GM12891 (cell line): Measurements from ENCODE around the gene FLCN.

ENCODE experiments used
- DNase-seq: peaks from one replicate; pipeline ENCODE4 v3.0.0; 2011; ENCODE audit warnings: low spot score; ENCODE audit not compliant: insufficient read length
- FAIRE-seq: peaks from 2 replicates; lab custom pipeline; 2011; peaks lifted over from hg19 to GRCh38; lab: Jason Lieb, UNC
- PAX5 ChIP-seq: IDR thresholded peaks from 2 replicates; pipeline ENCODE4 v1.6.1; 2011; ENCODE audit warnings: low read length, moderate library complexity, mild to moderate bottlenecking; ENCODE audit not compliant: insufficient read depth, severe bottlenecking
- POLR2A ChIP-seq: IDR thresholded peaks from 2 replicates; pipeline ENCODE4 v1.6.1; 2011; ENCODE audit warnings: low read depth, low read length, control low read depth
- POLR2AphosphoS5 ChIP-seq: IDR thresholded peaks from 2 replicates; pipeline ENCODE4 v1.6.1; 2011; ENCODE audit warnings: low read depth, low read length, control low read depth
- POU2F2 ChIP-seq: IDR thresholded peaks from 2 replicates; pipeline ENCODE4 v1.6.1; 2011; ENCODE audit warnings: low read depth, mild to moderate bottlenecking, control low read depth, low read length, moderate library complexity
- SPI1 ChIP-seq: IDR thresholded peaks from 2 replicates; pipeline ENCODE4 v1.6.1; 2011; ENCODE audit warnings: low read depth, low read length, control low read depth
- TAF1 ChIP-seq: IDR thresholded peaks from 2 replicates; pipeline ENCODE4 v1.6.1; 2011; ENCODE audit warnings: low read depth, low read length, control low read depth

FLCN gene

DNA sequence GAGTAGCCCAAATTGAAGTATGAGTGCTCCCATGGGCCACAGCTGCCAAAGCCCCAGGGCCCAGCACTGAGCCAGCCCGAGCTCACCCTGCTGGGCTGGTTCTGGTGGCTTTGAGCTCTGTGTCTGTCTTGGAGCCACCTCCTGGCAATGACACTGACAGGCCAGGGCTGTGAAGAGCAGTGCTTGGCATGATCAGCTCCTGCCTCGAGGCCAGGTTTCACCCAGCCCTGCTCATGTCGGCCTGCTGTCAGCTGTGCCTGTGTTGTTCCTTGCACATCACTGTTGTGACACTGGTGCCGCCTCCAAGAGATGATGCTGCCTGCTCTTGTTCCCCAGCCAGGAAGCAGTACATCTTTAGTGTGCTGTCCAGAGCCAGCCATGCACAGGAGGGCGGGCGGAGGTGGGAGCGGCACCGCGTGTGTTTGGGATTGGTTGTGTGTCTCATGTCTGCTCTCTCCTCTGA, 56.8 kb downstream of the FLCN start:
- no peak for DNase-seq
- peak; percentile 62 for FAIRE-seq
- TF ChIP-seq TAF1 (no peak), POLR2AphosphoS5 (no peak), POLR2A (no peak), POU2F2 (no peak), SPI1 (no peak), PAX5 (no peak)

DNA sequence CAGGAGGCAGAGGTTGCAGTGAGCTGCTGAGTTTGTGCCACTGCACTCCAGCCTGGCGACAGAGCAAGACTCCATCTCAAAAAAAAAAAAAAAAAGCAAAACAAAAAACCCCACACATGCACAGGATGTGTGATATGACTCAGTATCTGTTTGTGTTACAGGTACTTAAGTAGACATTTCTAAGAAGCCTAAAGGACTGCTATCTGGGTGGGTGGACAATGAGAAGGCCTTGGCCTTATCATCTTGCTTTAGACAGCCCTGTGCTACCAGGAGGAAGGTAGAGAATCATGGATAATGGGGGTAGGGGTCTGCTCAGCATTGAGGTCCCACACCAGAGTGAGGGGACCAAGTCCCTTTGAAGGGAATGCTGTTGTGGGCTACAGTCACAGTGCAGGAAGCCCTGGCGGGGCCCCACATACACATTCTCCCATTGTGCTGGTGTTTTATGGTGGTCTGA, 57.6 kb downstream of the FLCN start:
- peak; percentile 60 for FAIRE-seq
- TF ChIP-seq TAF1, result no peak
- no peak for TF ChIP-seq PAX5
- no peak for TF ChIP-seq POLR2A
- TF ChIP-seq POU2F2, result no peak
- DNase-seq, result no peak

DNA sequence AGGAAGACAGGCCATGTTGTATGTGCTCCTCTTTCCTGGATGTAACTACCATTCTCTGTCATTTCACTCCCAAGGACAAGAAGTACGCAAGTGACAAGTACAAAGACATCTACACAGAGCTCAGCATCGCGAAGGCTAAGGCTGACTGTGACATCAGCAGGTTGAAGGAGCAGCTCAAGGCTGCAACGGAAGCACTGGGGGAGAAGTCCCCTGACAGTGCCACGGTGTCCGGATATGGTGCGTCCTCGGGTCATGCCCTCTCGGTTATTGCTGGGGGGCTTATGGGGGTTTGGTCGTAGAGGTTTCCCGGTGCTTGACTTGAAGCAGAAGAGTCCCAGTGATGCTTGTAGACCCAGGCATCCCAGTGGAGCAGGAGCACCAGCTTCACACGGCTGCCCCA, 59.8 kb downstream of the FLCN start:
- TF ChIP-seq TAF1, result no peak
- TF ChIP-seq PAX5, result no peak
- TF ChIP-seq POLR2AphosphoS5, result no peak
- no peak for TF ChIP-seq SPI1
- no peak for TF ChIP-seq POLR2A
- TF ChIP-seq POU2F2, result no peak
- DNase-seq (no peak), FAIRE-seq (no peak)

DNA sequence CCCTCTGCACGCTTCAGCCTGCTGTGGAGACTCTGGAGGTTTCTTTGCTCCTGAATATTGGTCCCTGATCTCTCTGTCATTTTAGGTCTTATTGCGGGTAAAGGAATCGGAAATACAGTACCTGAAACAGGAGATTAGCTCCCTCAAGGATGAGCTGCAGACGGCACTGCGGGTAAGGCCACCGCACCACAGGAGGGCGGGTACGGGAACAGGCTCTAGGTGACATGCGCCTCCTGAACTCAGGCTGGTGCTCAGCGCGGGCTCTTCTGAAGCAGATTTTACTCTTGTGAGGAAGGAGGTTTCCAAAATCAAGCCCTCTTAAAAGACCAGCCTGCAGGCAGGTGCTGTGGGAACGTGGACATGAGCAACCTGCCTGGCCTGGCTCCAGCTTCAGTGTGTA, 60.6 kb downstream of the FLCN start:
- TF ChIP-seq POLR2A, result no peak
- no peak for TF ChIP-seq POU2F2
- no peak for TF ChIP-seq POLR2AphosphoS5
- TF ChIP-seq SPI1, result no peak
- TF ChIP-seq PAX5, result no peak
- TF ChIP-seq TAF1, result no peak
- DNase-seq (no peak), FAIRE-seq (no peak)

DNA sequence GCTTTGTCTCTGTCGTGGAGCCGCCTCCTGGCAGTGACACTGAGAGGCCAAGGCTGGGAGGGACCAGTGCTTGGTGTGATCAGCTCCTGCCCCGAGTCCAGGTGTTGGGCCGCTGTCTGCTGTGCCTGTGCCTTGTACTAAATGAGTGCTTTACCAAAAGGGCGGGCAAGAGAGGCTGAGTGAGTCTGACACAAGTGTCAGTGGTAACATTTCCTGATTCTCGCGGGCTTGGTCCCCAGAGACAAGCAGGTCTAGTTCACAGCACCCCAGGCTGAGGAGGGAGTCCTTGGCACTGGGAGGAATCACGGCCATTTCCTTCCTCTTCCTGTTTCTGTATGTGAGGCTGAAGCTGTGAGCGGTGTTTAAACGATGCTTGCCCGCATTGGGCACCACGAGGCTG, 61.1 kb downstream of the FLCN start:
- no peak for TF ChIP-seq POLR2A
- no peak for TF ChIP-seq POLR2AphosphoS5
- no peak for TF ChIP-seq PAX5
- TF ChIP-seq SPI1, result no peak
- TF ChIP-seq TAF1, result no peak
- no peak for TF ChIP-seq POU2F2
- FAIRE-seq, result no peak
- DNase-seq, result no peak

DNA sequence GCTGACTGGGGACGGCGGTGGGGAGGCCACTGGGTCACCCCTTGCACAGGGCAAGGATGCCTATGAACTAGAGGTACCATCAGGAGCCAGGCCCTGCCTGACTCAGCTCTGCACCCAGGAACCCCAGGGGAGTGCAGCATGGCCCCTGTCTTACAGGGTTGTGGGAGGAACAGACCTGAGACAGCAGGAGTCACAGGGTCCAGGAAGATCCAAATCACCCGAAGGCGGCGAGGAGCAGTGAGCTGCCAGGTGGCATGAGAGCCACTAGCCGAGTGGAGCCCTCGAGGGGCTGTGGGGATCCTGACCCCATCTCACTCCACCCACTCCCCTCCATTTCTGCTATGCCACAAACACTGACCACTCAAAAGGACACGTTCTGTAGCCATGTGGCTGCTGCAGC, 61.6 kb downstream of the FLCN start:
- DNase-seq (no peak), FAIRE-seq (no peak)
- TF ChIP-seq POLR2A, result no peak

DNA sequence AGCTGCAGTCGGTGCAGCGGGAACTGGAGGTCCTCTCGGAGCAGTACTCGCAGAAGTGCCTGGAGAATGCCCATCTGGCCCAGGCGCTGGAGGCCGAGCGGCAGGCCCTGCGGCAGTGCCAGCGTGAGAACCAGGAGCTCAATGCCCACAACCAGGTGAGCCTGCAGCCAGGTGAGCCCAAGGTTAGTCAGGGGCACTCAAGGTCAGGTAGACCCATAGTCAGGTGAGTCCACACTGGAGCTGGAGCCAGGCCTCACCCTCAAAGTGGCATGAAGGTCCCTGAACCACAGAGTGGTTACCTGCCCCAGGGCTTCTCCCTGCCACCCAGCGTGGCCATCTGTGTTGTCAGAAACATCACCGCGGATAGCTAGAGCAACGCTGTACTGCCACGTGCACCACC, 63.0 kb downstream of the FLCN start:
- no peak for FAIRE-seq
- TF ChIP-seq PAX5, result no peak
- no peak for TF ChIP-seq SPI1
- TF ChIP-seq POLR2A, result no peak
- TF ChIP-seq POU2F2, result no peak
- TF ChIP-seq TAF1, result no peak
- no peak for TF ChIP-seq POLR2AphosphoS5
- no peak for DNase-seq

DNA sequence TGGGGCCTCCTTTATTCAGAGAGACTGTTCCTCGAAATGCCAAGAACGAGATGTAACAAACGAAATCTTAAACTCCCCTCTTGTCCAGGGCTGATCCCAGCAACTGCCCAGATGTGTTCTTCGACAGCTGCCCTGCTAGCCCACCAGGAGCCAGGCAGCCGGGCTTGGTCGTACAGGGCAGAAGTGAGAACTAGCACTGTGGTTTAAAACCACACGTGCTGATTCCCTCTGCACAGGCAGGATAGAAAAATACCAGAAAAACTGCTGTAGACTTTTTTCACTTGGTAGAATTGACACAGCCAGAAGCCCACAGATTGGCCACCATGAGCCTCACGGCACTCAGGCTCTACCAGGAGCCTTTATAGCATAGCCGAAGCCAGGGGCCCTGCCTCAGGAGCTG, 64.0 kb downstream of the FLCN start:
- DNase-seq, result no peak
- TF ChIP-seq SPI1, result no peak
- TF ChIP-seq PAX5, result no peak
- no peak for TF ChIP-seq TAF1
- no peak for TF ChIP-seq POU2F2
- TF ChIP-seq POLR2A, result no peak
- no peak for TF ChIP-seq POLR2AphosphoS5
- no peak for FAIRE-seq

DNA sequence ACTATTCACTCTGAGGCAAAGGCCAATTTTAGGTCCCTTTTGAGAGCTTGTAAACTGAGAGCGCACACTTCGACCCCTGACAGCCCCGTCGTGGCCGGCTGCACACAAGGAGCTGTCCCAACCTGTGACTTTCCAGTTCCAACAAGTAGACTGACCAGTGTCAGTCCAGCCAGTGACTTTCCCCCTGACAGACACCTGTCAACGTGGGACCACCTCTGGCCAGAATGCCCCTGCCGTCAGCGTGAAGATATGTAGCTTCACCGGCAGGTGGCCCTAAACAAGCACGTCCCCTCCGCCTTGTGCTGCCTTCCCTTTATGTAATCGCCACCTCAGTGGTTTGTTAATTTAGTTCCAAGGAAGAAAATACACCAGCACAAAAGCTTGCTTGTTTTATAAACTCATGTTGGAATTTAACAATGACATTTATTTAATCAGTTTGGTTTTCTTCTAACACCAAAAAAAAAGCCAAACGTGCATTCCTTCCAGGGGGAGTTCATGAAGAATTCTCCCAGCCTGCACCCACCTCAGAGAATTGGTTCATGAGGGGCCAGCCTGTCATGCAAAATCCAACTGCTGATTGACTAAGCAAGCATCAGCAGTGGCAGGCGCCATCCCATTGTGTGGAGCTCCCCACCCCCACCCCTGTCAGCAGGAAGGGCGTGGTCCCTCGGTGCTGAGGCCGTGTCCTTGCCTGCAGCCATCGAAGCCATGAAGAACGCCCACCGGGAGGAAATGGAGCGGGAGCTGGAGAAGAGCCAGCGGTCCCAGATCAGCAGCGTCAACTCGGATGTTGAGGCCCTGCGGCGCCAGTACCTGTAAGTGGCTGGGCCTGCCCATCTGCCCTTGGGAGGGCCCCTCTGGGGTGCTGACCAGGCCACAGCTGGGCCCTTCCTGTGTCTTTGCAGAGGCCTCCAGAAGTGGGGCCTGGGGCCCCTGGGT, 64.7 kb downstream of the FLCN start:
- TF ChIP-seq POLR2A, result no peak
- no peak for TF ChIP-seq POU2F2
- TF ChIP-seq SPI1, result no peak
- no peak for TF ChIP-seq TAF1
- no peak for TF ChIP-seq POLR2AphosphoS5
- no peak for TF ChIP-seq PAX5
- DNase-seq, result no peak
- no peak for FAIRE-seq

DNA sequence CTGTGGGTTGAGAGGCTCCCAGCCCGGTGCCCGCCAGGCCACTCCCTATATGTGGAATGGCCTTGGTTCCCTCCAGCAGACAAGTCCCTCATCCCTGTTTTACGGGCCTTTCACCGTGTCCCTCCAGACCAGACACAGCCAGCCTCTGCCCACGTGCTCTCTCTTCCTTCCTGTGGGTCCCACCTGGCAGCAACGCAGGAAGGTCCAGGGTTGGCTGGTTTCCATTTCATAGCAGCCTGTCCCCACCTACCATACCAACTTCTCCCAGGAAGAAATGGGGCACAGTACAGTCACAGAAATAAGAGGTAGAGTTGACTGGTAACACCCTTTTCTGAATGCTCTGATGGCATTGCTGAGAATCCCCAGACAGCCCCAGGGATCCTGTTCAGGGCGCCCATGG, 65.8 kb downstream of the FLCN start:
- FAIRE-seq (no peak), DNase-seq (no peak)
- TF ChIP-seq SPI1, result no peak
- TF ChIP-seq POLR2AphosphoS5, result no peak
- no peak for TF ChIP-seq TAF1
- TF ChIP-seq POLR2A, result no peak
- no peak for TF ChIP-seq PAX5
- no peak for TF ChIP-seq POU2F2
